Epithelial cell of proximal tubule (primary cell): ENCODE results near the gene PAPSS2. TPM values are rescaled to one million over a fixed set of nuclear protein-coding genes. Genes with fewer than 3 reads are reported as not detected.
"Not testable (repeated sequence)": the region's sequence is repeated elsewhere in the genome, so short reads cannot be mapped to it uniquely, and the experiment has no call there.

ENCODE experiments used
- DNase-seq: peaks from one replicate; pipeline ENCODE4 v3.0.0-alpha.2; 2011; ENCODE audit warnings: low read depth
- H3K4me3 ChIP-seq: 2 replicates; pipeline ENCODE4 v1.5.1; 2011; ENCODE audit warnings: low read depth, mild to moderate bottlenecking, low read length
- total RNA-seq: library from RNA; depleted of rRNA; stranded (reverse); fragments of >200 nt; gene quantifications from 2 replicates; pipeline ENCODE4 v1.2.3, GENCODE V29; 2015
- TF ChIP-seq, protein P1 (sequence below): conservative IDR thresholded peaks from 2 replicates; pipeline ENCODE4 v1.5.1; 2012; ENCODE audit warnings: low read depth, mild to moderate bottlenecking, low read length

PAPSS2 gene
- total RNA-seq = 15.6 and 24.4 TPM in 2 replicates

DNA sequence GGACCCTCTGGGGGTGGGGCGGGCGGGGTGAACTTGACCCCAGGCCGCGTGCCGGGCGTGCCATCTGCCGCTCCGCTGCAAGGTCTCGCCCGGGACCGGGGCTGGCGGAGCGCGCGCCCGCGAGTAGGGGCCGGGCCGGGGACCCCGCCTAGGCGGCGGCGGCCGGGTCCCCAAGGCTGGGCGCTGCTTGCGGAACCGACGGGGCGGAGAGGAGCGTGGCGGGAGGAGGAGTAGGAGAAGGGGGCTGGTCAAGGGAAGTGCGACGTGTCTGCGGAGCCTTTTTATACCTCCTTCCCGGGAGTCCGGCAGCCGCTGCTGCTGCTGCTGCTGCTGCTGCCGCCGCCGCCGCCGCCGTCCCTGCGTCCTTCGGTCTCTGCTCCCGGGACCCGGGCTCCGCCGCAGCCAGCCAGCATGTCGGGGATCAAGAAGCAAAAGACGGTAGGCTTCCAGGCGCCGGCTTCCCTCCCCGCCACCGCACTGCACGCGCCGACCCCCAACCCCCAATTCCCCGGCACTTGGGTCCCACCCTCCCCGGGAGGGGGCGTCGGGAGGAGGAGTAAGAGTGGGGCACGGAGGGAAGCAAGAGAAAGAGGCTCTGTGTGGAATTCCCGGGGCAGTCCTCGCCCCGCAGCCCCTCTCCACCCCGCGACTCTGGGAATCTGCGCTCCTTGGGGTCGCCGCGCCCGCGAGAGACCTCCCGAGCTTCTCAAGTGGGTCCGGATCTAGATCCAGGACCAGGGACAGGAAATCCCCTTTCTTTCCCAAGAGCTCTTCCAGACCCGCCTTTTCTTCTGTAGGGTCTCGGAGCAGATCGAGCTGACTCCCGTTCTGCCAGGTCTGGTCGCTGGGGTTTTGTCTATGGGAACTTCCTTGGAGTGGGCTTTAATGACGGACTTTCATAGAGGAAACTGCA lies at the start of gene PAPSS2:
PAPSS2 (plus strand) TSS at position 308 of the 913 bp plus-strand sequence; CDS start at position 412, 104 bp downstream.
- peak within 1 kb of the TSS; percentile 91 for H3K4me3 ChIP-seq
- TF ChIP-seq, protein P1, sequence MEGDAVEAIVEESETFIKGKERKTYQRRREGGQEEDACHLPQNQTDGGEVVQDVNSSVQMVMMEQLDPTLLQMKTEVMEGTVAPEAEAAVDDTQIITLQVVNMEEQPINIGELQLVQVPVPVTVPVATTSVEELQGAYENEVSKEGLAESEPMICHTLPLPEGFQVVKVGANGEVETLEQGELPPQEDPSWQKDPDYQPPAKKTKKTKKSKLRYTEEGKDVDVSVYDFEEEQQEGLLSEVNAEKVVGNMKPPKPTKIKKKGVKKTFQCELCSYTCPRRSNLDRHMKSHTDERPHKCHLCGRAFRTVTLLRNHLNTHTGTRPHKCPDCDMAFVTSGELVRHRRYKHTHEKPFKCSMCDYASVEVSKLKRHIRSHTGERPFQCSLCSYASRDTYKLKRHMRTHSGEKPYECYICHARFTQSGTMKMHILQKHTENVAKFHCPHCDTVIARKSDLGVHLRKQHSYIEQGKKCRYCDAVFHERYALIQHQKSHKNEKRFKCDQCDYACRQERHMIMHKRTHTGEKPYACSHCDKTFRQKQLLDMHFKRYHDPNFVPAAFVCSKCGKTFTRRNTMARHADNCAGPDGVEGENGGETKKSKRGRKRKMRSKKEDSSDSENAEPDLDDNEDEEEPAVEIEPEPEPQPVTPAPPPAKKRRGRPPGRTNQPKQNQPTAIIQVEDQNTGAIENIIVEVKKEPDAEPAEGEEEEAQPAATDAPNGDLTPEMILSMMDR = no peak
- no peak for DNase-seq

DNA sequence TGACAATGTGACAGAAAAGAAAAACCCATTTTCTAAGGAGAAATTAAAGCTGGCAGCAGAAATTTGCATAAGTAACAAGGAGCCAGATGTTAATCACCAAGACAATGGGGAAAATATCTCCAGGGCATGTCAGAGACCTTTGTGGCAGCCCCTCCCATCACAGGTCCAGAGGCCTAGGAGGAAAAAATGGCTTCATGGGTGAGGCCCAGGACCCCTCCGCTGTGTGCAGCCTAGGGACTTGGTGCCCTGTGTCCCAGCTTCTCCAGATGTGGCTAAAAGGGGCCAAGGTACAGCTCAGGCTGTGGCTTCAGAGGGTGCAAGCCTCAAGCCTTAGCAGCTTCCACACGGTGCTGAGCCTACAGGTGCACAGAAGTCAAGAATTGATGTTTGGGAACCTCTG lies 48.3 kb upstream of the PAPSS2 start:
- not testable (repeated sequence) for DNase-seq, H3K4me3 ChIP-seq

DNA sequence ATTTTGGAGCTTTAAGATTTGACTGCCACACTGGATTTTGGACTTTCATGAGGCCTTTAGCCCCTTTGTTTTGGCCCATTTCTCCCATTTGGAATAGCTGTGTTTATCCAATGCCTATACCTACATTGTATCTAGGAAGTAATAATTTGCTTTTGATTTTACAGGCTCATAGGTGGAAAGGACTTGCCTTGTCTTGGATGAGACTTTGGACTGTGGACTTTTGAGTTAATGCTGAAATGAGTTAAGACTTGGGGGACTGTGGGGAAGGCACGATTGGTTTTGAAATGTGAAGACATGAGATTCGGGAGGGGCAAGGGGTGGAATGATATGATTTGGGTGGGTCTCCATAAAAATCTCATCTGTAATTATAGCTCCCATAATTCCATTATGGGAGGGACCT lies 47.6 kb upstream of the PAPSS2 start:
- DNase-seq = no peak

DNA sequence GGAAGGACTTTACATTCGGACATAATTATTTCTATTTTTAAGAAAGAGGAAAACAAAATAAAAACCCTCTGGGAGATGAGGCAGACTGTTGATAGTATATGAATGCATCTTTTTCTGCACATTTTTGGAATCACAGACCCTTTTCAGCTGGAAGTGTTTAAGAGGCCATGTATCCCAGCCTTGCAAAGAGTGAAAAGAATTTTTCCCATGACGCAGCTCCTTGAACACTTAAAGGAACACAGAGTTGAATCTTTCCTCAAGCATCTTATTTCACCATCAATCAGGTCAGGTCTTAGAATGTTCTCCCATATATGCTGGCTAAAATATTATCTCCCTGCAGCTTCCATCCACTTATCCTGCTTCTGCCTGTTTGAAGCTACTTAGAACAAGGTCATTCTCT lies 45.9 kb upstream of the PAPSS2 start:
- TF ChIP-seq, protein P1 = no peak
- H3K4me3 ChIP-seq = no peak overlapping the region
- DNase-seq = no peak

More for the DNA sequence above, 47.6 kb upstream of the PAPSS2 start:
- H3K4me3 ChIP-seq = no peak overlapping the region
- TF ChIP-seq, protein P1 = no peak

DNA sequence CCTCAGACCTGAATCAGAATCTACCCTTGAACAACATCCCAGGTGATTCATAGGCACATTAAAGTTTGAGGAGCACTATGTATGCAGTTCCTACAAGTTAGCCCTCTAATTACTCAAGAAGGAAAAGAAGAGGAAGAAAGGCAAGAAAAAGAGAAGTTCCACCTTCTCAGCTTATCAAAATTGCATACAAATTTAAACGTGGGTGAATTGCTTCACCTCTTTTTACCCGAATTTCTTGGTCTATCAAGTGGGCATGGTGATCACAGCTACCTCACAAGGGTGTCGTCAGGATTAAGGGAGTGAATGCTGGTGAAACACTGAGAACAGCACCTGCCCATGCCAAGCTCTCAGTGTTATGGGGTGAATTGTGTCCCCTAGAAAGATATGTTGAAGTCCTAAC lies 43.8 kb upstream of the PAPSS2 start:
- TF ChIP-seq, protein P1 = no peak
- DNase-seq = no peak
- no peak overlapping the region for H3K4me3 ChIP-seq

GRCh38 chr10:87617503-87617902 lies 42.2 kb upstream of the PAPSS2 start:
- TF ChIP-seq, protein P1 = no peak
- no peak for DNase-seq
- H3K4me3 ChIP-seq = no peak overlapping the region

DNA sequence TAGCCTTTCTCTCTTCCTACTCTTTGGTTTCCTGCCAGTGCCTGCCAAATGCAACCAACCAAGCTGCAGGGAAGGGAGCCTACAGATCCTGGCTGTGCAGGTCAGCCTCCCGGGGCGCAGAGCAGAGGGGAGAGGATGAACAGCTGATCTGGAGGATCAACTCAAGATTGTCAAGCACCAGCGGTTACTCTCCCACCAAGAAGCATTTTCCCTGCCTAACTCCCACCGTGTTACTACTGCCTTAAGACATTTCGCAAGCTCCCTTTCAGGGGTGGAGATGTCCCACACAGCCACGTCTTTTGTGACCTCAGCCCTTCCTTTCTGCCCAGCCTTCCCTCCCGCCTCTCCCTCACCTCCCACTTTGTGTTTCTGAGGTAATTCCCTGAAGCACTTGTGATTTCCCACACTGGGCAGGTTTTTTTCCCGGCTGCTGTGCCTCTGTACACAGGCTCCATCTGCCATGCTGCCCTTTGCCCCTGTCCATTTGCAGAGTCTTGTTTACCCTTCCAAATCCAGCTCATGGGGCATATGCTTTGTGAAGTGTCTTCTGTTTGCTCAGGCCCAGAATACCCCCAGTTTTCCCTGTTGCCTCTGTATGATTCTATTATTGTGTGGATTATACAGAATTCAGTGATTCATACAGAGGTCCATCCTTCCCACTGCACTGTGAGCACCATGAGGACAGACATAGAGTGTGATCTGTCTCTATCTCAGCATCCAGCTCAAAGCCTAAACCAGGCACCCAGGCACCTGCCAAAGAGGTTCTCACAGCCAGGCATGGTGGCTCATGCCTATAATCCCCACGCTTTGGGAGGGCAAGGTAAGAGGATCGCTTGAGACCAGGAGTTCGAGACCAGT lies 40.9 kb upstream of the PAPSS2 start:
- DNase-seq = no peak
- H3K4me3 ChIP-seq = no peak overlapping the region
- TF ChIP-seq, protein P1 = no peak
